H1 (cell line): ENCODE measurements around the gene LRRC27. TPM values are rescaled to one million over a fixed set of nuclear protein-coding genes. Genes with fewer than 3 reads are reported as not detected.

ENCODE experiments used
- ATF2 ChIP-seq: IDR thresholded peaks from 2 replicates; pipeline ENCODE4 v1.6.1; 2012; ENCODE audit warnings: low read length, inconsistent platforms
- KDM5A ChIP-seq: fragments of 200-600 bp; IDR thresholded peaks from 2 replicates; pipeline ENCODE4 v1.7.1; 2012; ENCODE audit warnings: mild to moderate bottlenecking, low read length, inconsistent platforms, mixed read lengths
- SIN3A ChIP-seq, 2 experiments: IDR thresholded peaks in 1 of 2; conservative IDR thresholded peaks in 1 of 2; 2 replicates each; pipeline ENCODE4 v1.6.1; 2011 to 2012; ENCODE audit warnings: low read length in 2 of 2, improper control_type of control experiment in 1 of 2, low read depth in 1 of 2, mild to moderate bottlenecking in 1 of 2
- TAF1 ChIP-seq: IDR thresholded peaks from 2 replicates; pipeline ENCODE4 v1.6.1; 2011; ENCODE audit warnings: mild to moderate bottlenecking, low read depth, low read length
- TBP ChIP-seq: IDR thresholded peaks from 2 replicates; pipeline ENCODE4 v1.6.1; 2011; ENCODE audit warnings: low read depth, low read length, improper control_type of control experiment
- polyA plus RNA-seq, 7 experiments: library from polyadenylated mRNA; depleted of rRNA in 3 of 7; stranded (reverse) in 5 of 7; unstranded in 2 of 7; fragments of >200 nt in 5 of 7; fragments of 200-250 nt in 2 of 7; gene quantifications; 1 replicate in 5 of 7; 2 replicates in 1 of 7; 4 replicates in 1 of 7; pipeline versions ENCODE4 v1.2.1 to v1.2.3, GENCODE V29; 2011 to 2013; ENCODE audit warnings: missing spikeins in 2 of 7, mixed read lengths in 2 of 7
- total RNA-seq: library from RNA; stranded (reverse); fragmentation: NEBNext Ultra II Directional; extraction: Animal tissue kit (Norgen Biotek cat#: 25700); gene quantifications from 2 replicates; pipeline ENCODE4 v1.2.1, GENCODE V29; 2021
- TF ChIP-seq, protein P1 (sequence below): fragments of 300-600 bp; sonication (generic); IDR thresholded peaks from 2 replicates; pipeline ENCODE4 v1.7.1; 2012; ENCODE audit warnings: low read length, moderate library complexity, mild to moderate bottlenecking, inconsistent platforms; ENCODE audit not compliant: insufficient replicate concordance

The LRRC27 gene
- total and polyA plus RNA-seq, 2 of the 8 experiments (the other 6 are each of a cell fraction or from before 2014, with no cell fraction given): 1.2 to 3.8 TPM

GRCh38 chr10:132407846-132408278 is 75.9 kb downstream of the LRRC27 start (continued):
- TF ChIP-seq, protein P1, sequence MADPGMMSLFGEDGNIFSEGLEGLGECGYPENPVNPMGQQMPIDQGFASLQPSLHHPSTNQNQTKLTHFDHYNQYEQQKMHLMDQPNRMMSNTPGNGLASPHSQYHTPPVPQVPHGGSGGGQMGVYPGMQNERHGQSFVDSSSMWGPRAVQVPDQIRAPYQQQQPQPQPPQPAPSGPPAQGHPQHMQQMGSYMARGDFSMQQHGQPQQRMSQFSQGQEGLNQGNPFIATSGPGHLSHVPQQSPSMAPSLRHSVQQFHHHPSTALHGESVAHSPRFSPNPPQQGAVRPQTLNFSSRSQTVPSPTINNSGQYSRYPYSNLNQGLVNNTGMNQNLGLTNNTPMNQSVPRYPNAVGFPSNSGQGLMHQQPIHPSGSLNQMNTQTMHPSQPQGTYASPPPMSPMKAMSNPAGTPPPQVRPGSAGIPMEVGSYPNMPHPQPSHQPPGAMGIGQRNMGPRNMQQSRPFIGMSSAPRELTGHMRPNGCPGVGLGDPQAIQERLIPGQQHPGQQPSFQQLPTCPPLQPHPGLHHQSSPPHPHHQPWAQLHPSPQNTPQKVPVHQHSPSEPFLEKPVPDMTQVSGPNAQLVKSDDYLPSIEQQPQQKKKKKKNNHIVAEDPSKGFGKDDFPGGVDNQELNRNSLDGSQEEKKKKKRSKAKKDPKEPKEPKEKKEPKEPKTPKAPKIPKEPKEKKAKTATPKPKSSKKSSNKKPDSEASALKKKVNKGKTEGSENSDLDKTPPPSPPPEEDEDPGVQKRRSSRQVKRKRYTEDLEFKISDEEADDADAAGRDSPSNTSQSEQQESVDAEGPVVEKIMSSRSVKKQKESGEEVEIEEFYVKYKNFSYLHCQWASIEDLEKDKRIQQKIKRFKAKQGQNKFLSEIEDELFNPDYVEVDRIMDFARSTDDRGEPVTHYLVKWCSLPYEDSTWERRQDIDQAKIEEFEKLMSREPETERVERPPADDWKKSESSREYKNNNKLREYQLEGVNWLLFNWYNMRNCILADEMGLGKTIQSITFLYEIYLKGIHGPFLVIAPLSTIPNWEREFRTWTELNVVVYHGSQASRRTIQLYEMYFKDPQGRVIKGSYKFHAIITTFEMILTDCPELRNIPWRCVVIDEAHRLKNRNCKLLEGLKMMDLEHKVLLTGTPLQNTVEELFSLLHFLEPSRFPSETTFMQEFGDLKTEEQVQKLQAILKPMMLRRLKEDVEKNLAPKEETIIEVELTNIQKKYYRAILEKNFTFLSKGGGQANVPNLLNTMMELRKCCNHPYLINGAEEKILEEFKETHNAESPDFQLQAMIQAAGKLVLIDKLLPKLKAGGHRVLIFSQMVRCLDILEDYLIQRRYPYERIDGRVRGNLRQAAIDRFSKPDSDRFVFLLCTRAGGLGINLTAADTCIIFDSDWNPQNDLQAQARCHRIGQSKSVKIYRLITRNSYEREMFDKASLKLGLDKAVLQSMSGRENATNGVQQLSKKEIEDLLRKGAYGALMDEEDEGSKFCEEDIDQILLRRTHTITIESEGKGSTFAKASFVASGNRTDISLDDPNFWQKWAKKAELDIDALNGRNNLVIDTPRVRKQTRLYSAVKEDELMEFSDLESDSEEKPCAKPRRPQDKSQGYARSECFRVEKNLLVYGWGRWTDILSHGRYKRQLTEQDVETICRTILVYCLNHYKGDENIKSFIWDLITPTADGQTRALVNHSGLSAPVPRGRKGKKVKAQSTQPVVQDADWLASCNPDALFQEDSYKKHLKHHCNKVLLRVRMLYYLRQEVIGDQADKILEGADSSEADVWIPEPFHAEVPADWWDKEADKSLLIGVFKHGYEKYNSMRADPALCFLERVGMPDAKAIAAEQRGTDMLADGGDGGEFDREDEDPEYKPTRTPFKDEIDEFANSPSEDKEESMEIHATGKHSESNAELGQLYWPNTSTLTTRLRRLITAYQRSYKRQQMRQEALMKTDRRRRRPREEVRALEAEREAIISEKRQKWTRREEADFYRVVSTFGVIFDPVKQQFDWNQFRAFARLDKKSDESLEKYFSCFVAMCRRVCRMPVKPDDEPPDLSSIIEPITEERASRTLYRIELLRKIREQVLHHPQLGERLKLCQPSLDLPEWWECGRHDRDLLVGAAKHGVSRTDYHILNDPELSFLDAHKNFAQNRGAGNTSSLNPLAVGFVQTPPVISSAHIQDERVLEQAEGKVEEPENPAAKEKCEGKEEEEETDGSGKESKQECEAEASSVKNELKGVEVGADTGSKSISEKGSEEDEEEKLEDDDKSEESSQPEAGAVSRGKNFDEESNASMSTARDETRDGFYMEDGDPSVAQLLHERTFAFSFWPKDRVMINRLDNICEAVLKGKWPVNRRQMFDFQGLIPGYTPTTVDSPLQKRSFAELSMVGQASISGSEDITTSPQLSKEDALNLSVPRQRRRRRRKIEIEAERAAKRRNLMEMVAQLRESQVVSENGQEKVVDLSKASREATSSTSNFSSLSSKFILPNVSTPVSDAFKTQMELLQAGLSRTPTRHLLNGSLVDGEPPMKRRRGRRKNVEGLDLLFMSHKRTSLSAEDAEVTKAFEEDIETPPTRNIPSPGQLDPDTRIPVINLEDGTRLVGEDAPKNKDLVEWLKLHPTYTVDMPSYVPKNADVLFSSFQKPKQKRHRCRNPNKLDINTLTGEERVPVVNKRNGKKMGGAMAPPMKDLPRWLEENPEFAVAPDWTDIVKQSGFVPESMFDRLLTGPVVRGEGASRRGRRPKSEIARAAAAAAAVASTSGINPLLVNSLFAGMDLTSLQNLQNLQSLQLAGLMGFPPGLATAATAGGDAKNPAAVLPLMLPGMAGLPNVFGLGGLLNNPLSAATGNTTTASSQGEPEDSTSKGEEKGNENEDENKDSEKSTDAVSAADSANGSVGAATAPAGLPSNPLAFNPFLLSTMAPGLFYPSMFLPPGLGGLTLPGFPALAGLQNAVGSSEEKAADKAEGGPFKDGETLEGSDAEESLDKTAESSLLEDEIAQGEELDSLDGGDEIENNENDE: no peak
- peak; percentile 67; the same call in 1 of the 2 replicates for TF ChIP-seq ATF2
- peak; percentile 59; the same call in 1 of the 2 replicates for TF ChIP-seq TBP
- peak in 1 of 2 experiments; percentile 72; a peak in 1 of 4 replicates for TF ChIP-seq SIN3A (conservative IDR thresholded peaks at IDR 0.05 in 1 of 2, IDR thresholded peaks at IDR 0.05 in 1 of 2; ENCODE audit: low read depth in 1 of 2, low read length in 2 of 2)
- no peak for TF ChIP-seq KDM5A
- peak; percentile 70 for TF ChIP-seq TAF1
